HepG2 (cell line): Measurements from ENCODE around the gene GPR137. TPM values are rescaled to one million over a fixed set of nuclear protein-coding genes. Genes with fewer than 3 reads are reported as not detected.
A peak's percentile ranks its signal among the peaks of the same experiment; 100 is the strongest.

ENCODE experiments used
- ATAC-seq: fragments of 200-7000 bp; cut with Tn5 transposase; 3 replicates; pipeline ENCODE4 v1.9.1; 2020; ENCODE audit warnings: mild to moderate bottlenecking, moderate library complexity
- BruUV-seq: library from RNA; stranded (reverse); fragments of 400-500 nt; replicated peaks from 2 replicates; lab custom pipeline; 2021; lab: Mats Ljungman, UMichigan
- CTCF ChIA-PET: fragments of 300-600 bp; formaldehyde crosslinking; extraction: SDS; loops from one replicate; lab custom pipeline; 2021; ENCODE audit warnings: low total read pairs, inconsistent platforms, low intra/inter-chr PET ratio; lab: Yijun Ruan, JAX
- POLR2A ChIA-PET: fragments of 350-600 bp; sonication (Branson Sonifier 250); formaldehyde crosslinking; loops from one replicate; lab custom pipeline; 2020; ENCODE audit warnings: antibody characterized with exemption, inconsistent platforms; lab: Yijun Ruan, JAX
- DNase-seq: peaks from one replicate; pipeline ENCODE4 v3.0.0-alpha.2; 2015; ENCODE audit warnings: low spot score
- FAIRE-seq: peaks from 3 replicates; lab custom pipeline; 2011; peaks lifted over from hg19 to GRCh38; lab: Jason Lieb, UNC
- H2AFZ ChIP-seq: one replicate; pipeline ENCODE4 v1.6.1; 2011; ENCODE audit warnings: low read length, inconsistent platforms
- H3K27ac ChIP-seq: fragments of 300-600 bp; 3 replicates; pipeline ENCODE4 v1.8.0; 2011; ENCODE audit warnings: mixed run types, mild to moderate bottlenecking, mixed read lengths, low read length, inconsistent platforms; ENCODE audit not compliant: insufficient read depth; ENCODE audit errors: extremely low read length
- H3K27me3 ChIP-seq, 2 experiments: fragments of 200-600 bp in 1 of 2; 2 replicates in 1 of 2; 3 replicates in 1 of 2; pipeline versions ENCODE4 v1.6.0 to v1.8.0; 2011; ENCODE audit warnings: low read length in 2 of 2, mild to moderate bottlenecking in 2 of 2, moderate library complexity in 2 of 2, inconsistent platforms in 1 of 2; ENCODE audit not compliant: insufficient read depth in 2 of 2, control insufficient read depth in 1 of 2
- H3K36me3 ChIP-seq, 2 experiments: fragments of 200-600 bp in 1 of 2; replicated peaks in 1 of 2; 2 replicates in 1 of 2; 3 replicates in 1 of 2; pipeline versions ENCODE4 v1.5.1 to v1.8.0; 2011; ENCODE audit warnings: low read length in 2 of 2, inconsistent platforms in 1 of 2; ENCODE audit not compliant: insufficient read depth in 2 of 2, control insufficient read depth in 1 of 2
- H3K4me1 ChIP-seq: 2 replicates; pipeline ENCODE4 v1.5.1; 2012; ENCODE audit warnings: low read length, inconsistent platforms; ENCODE audit not compliant: insufficient read depth
- H3K4me2 ChIP-seq: 2 replicates; pipeline ENCODE4 v1.6.0; 2011; ENCODE audit warnings: low read depth, low read length, inconsistent platforms
- H3K4me3 ChIP-seq, 3 experiments: fragments of 200-600 bp in 1 of 3; sonication (generic), shearing (Covaris generic) in 1 of 3; replicated peaks in 1 of 3; 2 replicates each; pipeline ENCODE4 v1.5.1; 2011 to 2016; ENCODE audit warnings: low read length in 3 of 3, inconsistent platforms in 2 of 3, low read depth in 2 of 3, mild to moderate bottlenecking in 2 of 3, control low read depth in 1 of 3, mixed read lengths in 1 of 3; ENCODE audit not compliant: insufficient read depth in 1 of 3
- H3K79me2 ChIP-seq: one replicate; pipeline ENCODE4 v1.6.1; 2011; ENCODE audit warnings: low read length, inconsistent platforms; ENCODE audit not compliant: insufficient read depth
- H3K9ac ChIP-seq: 2 replicates; pipeline ENCODE4 v1.6.0; 2011; ENCODE audit warnings: mild to moderate bottlenecking, low read depth, low read length, inconsistent platforms; ENCODE audit not compliant: insufficient read depth
- H3K9me3 ChIP-seq: 2 replicates; pipeline ENCODE4 v1.5.1; 2012; ENCODE audit warnings: mild to moderate bottlenecking, low read length
- H4K20me1 ChIP-seq: 2 replicates; pipeline ENCODE4 v1.6.0; 2011; ENCODE audit warnings: inconsistent platforms, mild to moderate bottlenecking, low read length, moderate library complexity; ENCODE audit not compliant: insufficient read depth
- AKAP8 ChIP-seq: sonication (generic); formaldehyde crosslinking; IDR thresholded peaks from 2 replicates; pipeline ENCODE4 v1.5.1; 2020; ENCODE audit warnings: mild to moderate bottlenecking, missing genetic modification reagents
- BCL6 ChIP-seq: IDR thresholded peaks from 2 replicates; pipeline ENCODE4 v1.6.1; 2016; ENCODE audit warnings: missing genetic modification reagents, missing compliant biosample characterization
- CBX2 ChIP-seq, 2 experiments: fragments of 200-600 bp in 1 of 2; sonication (generic); formaldehyde crosslinking in 1 of 2; IDR thresholded peaks; 2 replicates each; pipeline versions ENCODE4 v1.7.0 to v1.8.1; 2018 to 2022; ENCODE audit warnings: low read depth in 2 of 2, low read length in 1 of 2, mild to moderate bottlenecking in 1 of 2, missing genetic modification reagents in 1 of 2
- HNRNPL ChIP-seq: fragments of 200-400 bp; formaldehyde crosslinking; IDR thresholded peaks from 2 replicates; pipeline ENCODE4 v1.6.1; 2017; ENCODE audit warnings: mild to moderate bottlenecking, low read depth, low read length
- HNRNPLL ChIP-seq: fragments of 200-400 bp; formaldehyde crosslinking; IDR thresholded peaks from 2 replicates; pipeline ENCODE4 v1.6.1; 2017; ENCODE audit warnings: mild to moderate bottlenecking, low read depth, low read length; ENCODE audit not compliant: poor library complexity, severe bottlenecking
- HOXA5 ChIP-seq: sonication (generic); formaldehyde crosslinking; IDR thresholded peaks from 2 replicates; pipeline ENCODE4 v1.4.0; 2020; ENCODE audit warnings: missing genetic modification reagents
- IRX3 ChIP-seq: sonication (generic); formaldehyde crosslinking; IDR thresholded peaks from 2 replicates; pipeline ENCODE4 v1.8.1; 2023; ENCODE audit warnings: mild to moderate bottlenecking, low read depth, missing genetic modification reagents, borderline replicate concordance
- JUND ChIP-seq: sonication (generic); formaldehyde crosslinking; IDR thresholded peaks from 2 replicates; pipeline ENCODE4 v1.8.0; 2022; ENCODE audit warnings: mild to moderate bottlenecking, missing genetic modification reagents
- MTF2 ChIP-seq: sonication (generic); formaldehyde crosslinking; IDR thresholded peaks from 2 replicates; pipeline ENCODE4 v1.5.0; 2020; ENCODE audit warnings: missing genetic modification reagents, borderline replicate concordance
- NAIF1 ChIP-seq: sonication (generic); formaldehyde crosslinking; IDR thresholded peaks from 2 replicates; pipeline ENCODE4 v1.5.0; 2020; ENCODE audit warnings: mild to moderate bottlenecking, missing genetic modification reagents, borderline replicate concordance
- SMC3 ChIP-seq: IDR thresholded peaks from 2 replicates; pipeline ENCODE4 v1.6.1; 2011; ENCODE audit warnings: low read length, improper control_type of control experiment
- TEAD2 ChIP-seq: sonication (generic); formaldehyde crosslinking; IDR thresholded peaks from 2 replicates; pipeline ENCODE4 v1.9.0; 2021; ENCODE audit warnings: missing genetic modification reagents
- U2AF1 ChIP-seq: fragments of 200-400 bp; formaldehyde crosslinking; optimal IDR thresholded peaks from 2 replicates; pipeline ENCODE3; 2017; ENCODE audit warnings: mild to moderate bottlenecking, low read depth, low read length
- ZNF263 ChIP-seq: sonication (generic); formaldehyde crosslinking; IDR thresholded peaks from 2 replicates; pipeline ENCODE4 v1.4.0; 2020; ENCODE audit warnings: missing genetic modification reagents
- ZNF703 ChIP-seq: sonication (generic); formaldehyde crosslinking; IDR thresholded peaks from 2 replicates; pipeline ENCODE4 v1.5.1; 2020; ENCODE audit warnings: missing genetic modification reagents, mild to moderate bottlenecking, moderate library complexity, borderline replicate concordance
- ZNF747 ChIP-seq: sonication (generic); formaldehyde crosslinking; IDR thresholded peaks from 2 replicates; pipeline ENCODE4 v1.8.1; 2023; ENCODE audit warnings: missing genetic modification reagents, mild to moderate bottlenecking, borderline replicate concordance
- ZNF777 ChIP-seq: sonication (generic); formaldehyde crosslinking; IDR thresholded peaks from 2 replicates; pipeline ENCODE4 v1.4.0; 2020; ENCODE audit warnings: missing genetic modification reagents
- ZNF788 ChIP-seq: sonication (generic); formaldehyde crosslinking; IDR thresholded peaks from 2 replicates; pipeline ENCODE4 v1.5.0; 2020; ENCODE audit warnings: mild to moderate bottlenecking, missing genetic modification reagents, borderline replicate concordance
- WGBS: methylation state at CpG from one replicate; pipeline ENCODE4 v1.1.6; 2017; ENCODE audit warnings: low lambda C conversion rate; 5-methylcytosine and 5-hydroxymethylcytosine counted together
- in situ Hi-C: cut with HindIII; loops from 2 replicates; pipeline ENCODE4 v1.10.0; 2017; ENCODE audit warnings: low pct_unique_long_range_greater_than_20kb; ENCODE audit not compliant: extremely low pct_ligation_motif_present
- intact Hi-C: fragments of 100-400 bp; cut with micrococcal nuclease; formaldehyde crosslinking; loops from one replicate; pipeline ENCODE4 v1.10.0; 2022; ENCODE audit not compliant: unreplicated experiment
- polyA plus RNA-seq, 8 experiments: library from polyadenylated mRNA; depleted of rRNA in 3 of 8; stranded (reverse) in 7 of 8; unstranded in 1 of 8; fragments of >200 nt; fragmentation: Illumina TruSeq in 4 of 8; extraction: Trizol in 4 of 8; gene quantifications; 2 replicates each; pipeline versions ENCODE4 v1.2.1 to v1.2.3, GENCODE V29; 2011 to 2016; ENCODE audit warnings: low read depth in 4 of 8, missing spikeins in 1 of 8, mixed read lengths in 1 of 8; ENCODE audit not compliant: insufficient read depth in 1 of 8
- total RNA-seq, 5 experiments: library from RNA; depleted of rRNA; stranded (reverse); fragments of >200 nt; fragmentation: Illumina TruSeq; extraction: Trizol; gene quantifications; 2 replicates each; pipeline ENCODE4 v1.2.3, GENCODE V29; 2016; ENCODE audit warnings: low read depth in 1 of 5
- TF ChIP-seq, protein P1 (sequence below): sonication (generic); formaldehyde crosslinking; IDR thresholded peaks from 2 replicates; pipeline ENCODE4 v1.4.0; 2020; ENCODE audit warnings: mild to moderate bottlenecking, missing genetic modification reagents

GPR137 gene
- total and polyA plus RNA-seq, 2 of the 13 experiments (the other 11 are each of a cell fraction or from before 2014, with no cell fraction given) = 8.5 to 13.2 TPM

DNA sequence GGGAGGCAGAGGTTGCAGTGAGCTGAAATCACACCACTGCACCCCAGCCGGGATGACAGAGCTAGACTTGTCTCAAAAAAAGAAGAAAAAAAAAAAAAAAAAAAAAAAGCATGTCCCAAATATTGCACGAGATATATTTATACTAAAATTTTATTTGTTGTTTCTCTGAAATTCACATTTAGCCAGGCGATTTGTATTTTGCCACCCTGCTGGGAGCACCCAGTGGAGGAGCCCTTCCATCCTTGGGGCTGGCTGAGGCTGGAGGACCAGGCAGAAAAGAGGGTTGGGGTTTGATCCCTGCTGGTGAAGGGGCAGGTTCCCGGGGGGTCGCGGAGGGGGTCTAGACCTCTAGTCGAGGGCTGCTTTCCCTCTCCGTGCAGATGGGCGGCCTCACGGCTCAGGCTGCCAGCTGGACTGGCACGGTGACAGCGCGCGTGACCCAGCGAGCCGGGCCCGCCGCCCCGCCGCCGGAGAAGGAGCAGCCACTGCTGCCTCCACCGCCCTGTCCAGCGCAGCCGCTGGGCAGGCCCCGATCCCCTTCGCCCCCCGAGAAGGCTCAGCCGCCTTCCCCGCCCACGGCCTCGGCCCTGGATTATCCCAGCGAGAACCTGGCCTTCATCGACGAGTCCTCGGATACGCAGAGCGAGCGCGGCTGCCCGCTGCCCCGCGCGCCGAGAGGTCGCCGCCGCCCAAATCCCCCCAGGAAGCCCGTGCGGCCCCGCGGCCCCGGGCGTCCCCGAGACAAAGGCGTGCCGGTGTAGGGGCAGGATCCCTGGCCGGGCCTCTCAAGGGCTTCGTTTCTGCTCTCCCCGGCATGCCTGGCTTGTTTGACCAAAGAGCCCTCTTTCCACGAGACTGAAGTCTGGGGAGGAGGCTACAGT is 13.6 kb downstream of the GPR137 start:
- TF ChIP-seq SMC3 (no peak), AKAP8 (no peak), ZNF788 (CRISPR knock-in tag) (0 out of 2 replicates have a peak, but pooled peaks have one; percentile 10), U2AF1 (peak; percentile 3), MTF2 (CRISPR knock-in tag) (0 out of 2 replicates have a peak, but pooled peaks have one; percentile 42), JUND (no peak), HNRNPLL (peak; percentile 15), HOXA5 (CRISPR knock-in tag) (no peak), HNRNPL (0 out of 2 replicates have a peak, but pooled peaks have one; percentile 42), BCL6 (0 out of 2 replicates have a peak, but pooled peaks have one; percentile 17), IRX3 (CRISPR knock-in tag) (no peak), NAIF1 (CRISPR knock-in tag) (no peak), ZNF777 (peak; percentile 51; the same call in 1 of the 2 replicates), ZNF703 (CRISPR knock-in tag) (0 out of 2 replicates have a peak, but pooled peaks have one; percentile 26), ZNF747 (CRISPR knock-in tag) (0 out of 2 replicates have a peak, but pooled peaks have one; percentile 42), ZNF263 (CRISPR knock-in tag) (peak; percentile 51), TEAD2 (no peak), CBX2 (IDR thresholded peaks at IDR 0.05; ENCODE audit: low read depth, low read length) (no peak), CBX2 (CRISPR knock-in tag; IDR thresholded peaks at IDR 0.05; ENCODE audit: low read depth) (no peak)
- TF ChIP-seq, protein P1, sequence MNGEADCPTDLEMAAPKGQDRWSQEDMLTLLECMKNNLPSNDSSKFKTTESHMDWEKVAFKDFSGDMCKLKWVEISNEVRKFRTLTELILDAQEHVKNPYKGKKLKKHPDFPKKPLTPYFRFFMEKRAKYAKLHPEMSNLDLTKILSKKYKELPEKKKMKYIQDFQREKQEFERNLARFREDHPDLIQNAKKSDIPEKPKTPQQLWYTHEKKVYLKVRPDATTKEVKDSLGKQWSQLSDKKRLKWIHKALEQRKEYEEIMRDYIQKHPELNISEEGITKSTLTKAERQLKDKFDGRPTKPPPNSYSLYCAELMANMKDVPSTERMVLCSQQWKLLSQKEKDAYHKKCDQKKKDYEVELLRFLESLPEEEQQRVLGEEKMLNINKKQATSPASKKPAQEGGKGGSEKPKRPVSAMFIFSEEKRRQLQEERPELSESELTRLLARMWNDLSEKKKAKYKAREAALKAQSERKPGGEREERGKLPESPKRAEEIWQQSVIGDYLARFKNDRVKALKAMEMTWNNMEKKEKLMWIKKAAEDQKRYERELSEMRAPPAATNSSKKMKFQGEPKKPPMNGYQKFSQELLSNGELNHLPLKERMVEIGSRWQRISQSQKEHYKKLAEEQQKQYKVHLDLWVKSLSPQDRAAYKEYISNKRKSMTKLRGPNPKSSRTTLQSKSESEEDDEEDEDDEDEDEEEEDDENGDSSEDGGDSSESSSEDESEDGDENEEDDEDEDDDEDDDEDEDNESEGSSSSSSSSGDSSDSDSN = peak; percentile 40; the same call in 1 of the 2 replicates
- TF ChIP-seq, all 625 proteins: peak for 11
- no peak overlapping the region for H3K27ac ChIP-seq
- no peak overlapping the region for H2AFZ ChIP-seq
- peak overlapping the region; percentile 31 to 64 (median 46); a peak in 5 of 6 replicates for H3K4me3 ChIP-seq
- peak overlapping the region; percentile 84 for H3K4me2 ChIP-seq
- H3K9me3 ChIP-seq = no peaks in the 10 kb centered on the region
- ChIA-PET CTCF (no interaction called here), POLR2A (interaction anchor here (0.7 to 1.0 kb wide), 2 partner anchors 25 to 30 kb away, joined by 3 to 4 read pairs; no protein-coding TSS in a partner anchor)
- FAIRE-seq (no peak), ATAC-seq (peak; percentile 16; the same call in 2 of the 3 replicates), DNase-seq (no peak)
- H3K9ac ChIP-seq = peak overlapping the region; percentile 25; the same call in 1 of the 2 replicates
- 7% methylated on average over 4 of the region's 60 CpGs for WGBS
- H3K79me2 ChIP-seq = no peaks in the 10 kb centered on the region
- H3K27me3 ChIP-seq = peaks cover 26 to 64% of the 10 kb centered on the region in 2 experiments; a peak in 4 of 5 replicates
- intact Hi-C loops = no loop called here
- in situ Hi-C loops = no loop called here
- BruUV-seq = no TSS peak
- H3K4me1 ChIP-seq = peaks cover 39% of the 10 kb centered on the region
- 0 out of 2 replicates have a peak, but pooled peaks cover 5% of the 10 kb centered on the region for H4K20me1 ChIP-seq
- no peaks in the 10 kb centered on the region for H3K36me3 ChIP-seq
